K562 (cell line): ENCODE measurements around the gene ENDOD1. TPM values are rescaled to one million over a fixed set of nuclear protein-coding genes. Genes with fewer than 3 reads are reported as not detected.

Experiments
- BMI1 ChIP-seq: fragments of 150-350 bp; IDR thresholded peaks from 2 replicates; pipeline ENCODE4 v1.6.1; 2014; ENCODE audit warnings: low read length
- CHCHD3 ChIP-seq: fragments of 250-450 bp; sonication (Bioruptor Pico); IDR thresholded peaks from 2 replicates; pipeline ENCODE4 v2.1.2; 2022; ENCODE audit warnings: mild to moderate bottlenecking
- EWSR1 ChIP-seq: fragments of 450-650 bp; IDR thresholded peaks from 2 replicates; pipeline ENCODE4 v1.6.1; 2018; ENCODE audit warnings: borderline replicate concordance, mild to moderate bottlenecking, low read depth, moderate library complexity; ENCODE audit not compliant: partially characterized antibody
- FOXA3 ChIP-seq, 2 experiments: fragments of 450-650 bp in 1 of 2; sonication (generic) in 1 of 2; formaldehyde crosslinking; IDR thresholded peaks in 1 of 2; conservative IDR thresholded peaks in 1 of 2; 2 replicates each; pipeline versions ENCODE4 v1.4.0 to v1.8.0; 2020 to 2022; ENCODE audit warnings: mild to moderate bottlenecking in 2 of 2, missing genetic modification reagents in 1 of 2
- KDM2B ChIP-seq: fragments of 250-450 bp; sonication (Bioruptor Pico); IDR thresholded peaks from 2 replicates; pipeline ENCODE4 v1.8.0; 2021; ENCODE audit warnings: mild to moderate bottlenecking, moderate library complexity
- MECOM ChIP-seq: fragments of 250-450 bp; sonication (Bioruptor Pico); IDR thresholded peaks from 2 replicates; pipeline ENCODE4 v1.8.0; 2022; ENCODE audit warnings: inconsistent platforms
- NFIX ChIP-seq: fragments of 250-450 bp; sonication (Bioruptor Pico); IDR thresholded peaks from 2 replicates; pipeline ENCODE4 v1.4.0; 2020; ENCODE audit warnings: low read depth, mild to moderate bottlenecking, moderate library complexity
- PHB2 ChIP-seq: fragments of 450-650 bp; IDR thresholded peaks from 2 replicates; pipeline ENCODE4 v1.6.1; 2017; ENCODE audit warnings: low read depth
- POLR2AphosphoS5 ChIP-seq: IDR thresholded peaks from 2 replicates; pipeline ENCODE4 v1.6.1; 2011; ENCODE audit warnings: mild to moderate bottlenecking, low read depth, low read length, moderate library complexity; ENCODE audit not compliant: control insufficient read depth, insufficient read depth
- RAD21 ChIP-seq, 2 experiments: fragments of 250-450 bp in 1 of 2; fragments of 450-650 bp in 1 of 2; sonication (Bioruptor Pico) in 1 of 2; formaldehyde crosslinking in 1 of 2; IDR thresholded peaks in 1 of 2; conservative IDR thresholded peaks in 1 of 2; 2 replicates each; pipeline versions ENCODE4 v1.4.0 to v1.8.0; 2020 to 2022; ENCODE audit warnings: mild to moderate bottlenecking in 2 of 2, moderate library complexity in 1 of 2
- RBM34 ChIP-seq: fragments of 200-400 bp; formaldehyde crosslinking; IDR thresholded peaks from 2 replicates; pipeline ENCODE4 v1.6.1; 2018; ENCODE audit warnings: low read length, borderline replicate concordance; ENCODE audit not compliant: insufficient read depth
- RUNX1 ChIP-seq: sonication (generic); IDR thresholded peaks from 2 replicates; pipeline ENCODE4 v1.6.1; 2016; ENCODE audit warnings: antibody characterized with exemption, low read depth
- SAFB2 ChIP-seq: fragments of 200-400 bp; formaldehyde crosslinking; IDR thresholded peaks from 2 replicates; pipeline ENCODE4 v1.6.1; 2018; ENCODE audit warnings: borderline replicate concordance, low read length, low read depth, moderate library complexity; ENCODE audit not compliant: severe bottlenecking
- SIX5 ChIP-seq, 2 experiments: IDR thresholded peaks; 2 replicates each; pipeline ENCODE4 v1.6.1; 2011; ENCODE audit warnings: low read length in 2 of 2, borderline replicate concordance in 1 of 2, low read depth in 1 of 2, mild to moderate bottlenecking in 1 of 2, moderate library complexity in 1 of 2; ENCODE audit not compliant: insufficient read depth in 1 of 2
- SMARCA4 ChIP-seq: fragments of 450-650 bp; IDR thresholded peaks from 2 replicates; pipeline ENCODE4 v1.6.1; 2016
- SNIP1 ChIP-seq: fragments of 450-650 bp; IDR thresholded peaks from 2 replicates; pipeline ENCODE4 v1.7.1; 2017; ENCODE audit warnings: low read depth, mild to moderate bottlenecking
- TAF9B ChIP-seq: fragments of 450-650 bp; IDR thresholded peaks from 2 replicates; pipeline ENCODE4 v1.6.1; 2018; ENCODE audit warnings: mild to moderate bottlenecking; ENCODE audit not compliant: partially characterized antibody
- WHSC1 ChIP-seq: IDR thresholded peaks from one replicate; pipeline ENCODE4 v1.6.1; 2012; ENCODE audit warnings: low read length, control low read depth, inconsistent platforms
- ZNF253 ChIP-seq: fragments of 250-450 bp; sonication (Bioruptor Pico); conservative IDR thresholded peaks from 2 replicates; pipeline ENCODE4 v1.6.1; 2021; ENCODE audit warnings: mild to moderate bottlenecking
- ZNF384 ChIP-seq: IDR thresholded peaks from 2 replicates; pipeline ENCODE4 v1.6.1; 2012; ENCODE audit warnings: low read depth, low read length, improper control_type of control experiment
- polyA plus RNA-seq, 8 experiments: library from polyadenylated mRNA; depleted of rRNA in 4 of 8; stranded (reverse) in 5 of 8; unstranded in 3 of 8; fragments of >200 nt; fragmentation: Nextera tagmentation in 2 of 8; fragmentation: Illumina TruSeq in 1 of 8; extraction: Ambion mirVana in 2 of 8; extraction: Trizol in 1 of 8; gene quantifications; 2 replicates each; pipeline versions ENCODE4 v1.2.1 to v1.2.3, GENCODE V29; 2011 to 2014; ENCODE audit warnings: inconsistent platforms in 1 of 8, missing spikeins in 1 of 8
- total RNA-seq, 7 experiments: library from RNA; depleted of rRNA in 6 of 7; stranded (reverse); fragments of >200 nt in 6 of 7; fragmentation: Illumina TruSeq in 2 of 7; extraction: Trizol in 2 of 7; gene quantifications; 2 replicates each; pipeline versions ENCODE4 v1.2.1 to v1.2.3, GENCODE V29; 2011 to 2021; ENCODE audit warnings: low replicate concordance in 1 of 7
- TF ChIP-seq, protein P1 (sequence below): fragments of 450-650 bp; IDR thresholded peaks from 2 replicates; pipeline ENCODE4 v1.6.1; 2018; ENCODE audit not compliant: partially characterized antibody
- TF ChIP-seq, protein P2 (sequence below): sonication (generic); formaldehyde crosslinking; IDR thresholded peaks from 2 replicates; pipeline ENCODE4 v1.8.0; 2023; ENCODE audit warnings: mild to moderate bottlenecking, missing genetic modification reagents
- TF ChIP-seq, protein P3 (sequence below): fragments of 250-450 bp; sonication (Bioruptor Pico); IDR thresholded peaks from 2 replicates; pipeline ENCODE4 v1.8.0; 2021; ENCODE audit warnings: moderate library complexity, mild to moderate bottlenecking, inconsistent platforms

ENDOD1 gene
- total and polyA plus RNA-seq, 9 of the 15 experiments (the other 6 are each of a cell fraction or from before 2014, with no cell fraction given), result 4.2 to 11.8 (median 9.3) TPM

DNA sequence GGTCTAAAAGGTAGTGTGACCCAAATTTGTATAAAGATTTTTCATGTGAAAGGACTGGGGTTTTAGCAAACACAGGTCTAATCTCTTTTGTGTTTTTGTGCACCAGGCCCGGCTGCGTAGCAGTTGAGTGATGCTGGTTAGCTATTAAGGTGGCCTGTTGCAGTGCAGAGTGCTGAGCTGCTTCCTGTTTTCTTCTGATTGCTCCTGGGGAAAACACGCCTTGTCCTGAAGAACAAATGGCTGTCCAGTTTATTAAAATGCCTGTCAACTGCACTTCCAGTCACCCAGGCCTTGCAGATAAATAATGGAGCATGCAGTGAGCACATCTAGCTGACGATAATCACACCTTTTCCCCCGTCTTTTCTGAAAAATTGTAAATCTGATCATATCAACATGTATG is 21.1 kb upstream of the ENDOD1 start (continued):
- no peak for TF ChIP-seq EWSR1
- no peak for TF ChIP-seq KDM2B (CRISPR knock-in tag)
- no peak for TF ChIP-seq SIX5 (IDR thresholded peaks at IDR 0.05; ENCODE audit: borderline replicate concordance in 1 of 2, insufficient read depth in 1 of 2, low read depth in 1 of 2, low read length in 2 of 2)
- TF ChIP-seq, protein P1, sequence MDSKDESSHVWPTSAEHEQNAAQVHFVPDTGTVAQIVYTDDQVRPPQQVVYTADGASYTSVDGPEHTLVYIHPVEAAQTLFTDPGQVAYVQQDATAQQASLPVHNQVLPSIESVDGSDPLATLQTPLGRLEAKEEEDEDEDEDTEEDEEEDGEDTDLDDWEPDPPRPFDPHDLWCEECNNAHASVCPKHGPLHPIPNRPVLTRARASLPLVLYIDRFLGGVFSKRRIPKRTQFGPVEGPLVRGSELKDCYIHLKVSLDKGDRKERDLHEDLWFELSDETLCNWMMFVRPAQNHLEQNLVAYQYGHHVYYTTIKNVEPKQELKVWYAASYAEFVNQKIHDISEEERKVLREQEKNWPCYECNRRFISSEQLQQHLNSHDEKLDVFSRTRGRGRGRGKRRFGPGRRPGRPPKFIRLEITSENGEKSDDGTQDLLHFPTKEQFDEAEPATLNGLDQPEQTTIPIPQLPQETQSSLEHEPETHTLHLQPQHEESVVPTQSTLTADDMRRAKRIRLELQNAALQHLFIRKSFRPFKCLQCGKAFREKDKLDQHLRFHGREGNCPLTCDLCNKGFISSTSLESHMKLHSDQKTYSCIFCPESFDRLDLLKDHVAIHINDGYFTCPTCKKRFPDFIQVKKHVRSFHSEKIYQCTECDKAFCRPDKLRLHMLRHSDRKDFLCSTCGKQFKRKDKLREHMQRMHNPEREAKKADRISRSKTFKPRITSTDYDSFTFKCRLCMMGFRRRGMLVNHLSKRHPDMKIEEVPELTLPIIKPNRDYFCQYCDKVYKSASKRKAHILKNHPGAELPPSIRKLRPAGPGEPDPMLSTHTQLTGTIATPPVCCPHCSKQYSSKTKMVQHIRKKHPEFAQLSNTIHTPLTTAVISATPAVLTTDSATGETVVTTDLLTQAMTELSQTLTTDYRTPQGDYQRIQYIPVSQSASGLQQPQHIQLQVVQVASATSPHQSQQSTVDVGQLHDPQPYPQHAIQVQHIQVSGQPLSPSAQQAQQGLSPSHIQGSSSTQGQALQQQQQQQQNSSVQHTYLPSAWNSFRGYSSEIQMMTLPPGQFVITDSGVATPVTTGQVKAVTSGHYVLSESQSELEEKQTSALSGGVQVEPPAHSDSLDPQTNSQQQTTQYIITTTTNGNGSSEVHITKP, result no peak
- no peak for TF ChIP-seq PHB2
- no peak for TF ChIP-seq RUNX1
- TF ChIP-seq CHCHD3 (CRISPR knock-in tag), result no peak
- TF ChIP-seq SNIP1, result no peak
- TF ChIP-seq NFIX (CRISPR knock-in tag), result no peak
- TF ChIP-seq RAD21 (CRISPR knock-in tag; conservative IDR thresholded peaks at IDR 0.05 in 1 of 2, IDR thresholded peaks at IDR 0.05 in 1 of 2), result 0 out of 4 replicates have a peak, but pooled peaks of 1 of the 2 experiments have one; percentile 14
- TF ChIP-seq RBM34, result no peak
- TF ChIP-seq FOXA3 (CRISPR knock-in tag; conservative IDR thresholded peaks at IDR 0.05 in 1 of 2, IDR thresholded peaks at IDR 0.05 in 1 of 2), result no peak
- no peak for TF ChIP-seq WHSC1
- no peak for TF ChIP-seq ZNF384
- TF ChIP-seq, protein P2, sequence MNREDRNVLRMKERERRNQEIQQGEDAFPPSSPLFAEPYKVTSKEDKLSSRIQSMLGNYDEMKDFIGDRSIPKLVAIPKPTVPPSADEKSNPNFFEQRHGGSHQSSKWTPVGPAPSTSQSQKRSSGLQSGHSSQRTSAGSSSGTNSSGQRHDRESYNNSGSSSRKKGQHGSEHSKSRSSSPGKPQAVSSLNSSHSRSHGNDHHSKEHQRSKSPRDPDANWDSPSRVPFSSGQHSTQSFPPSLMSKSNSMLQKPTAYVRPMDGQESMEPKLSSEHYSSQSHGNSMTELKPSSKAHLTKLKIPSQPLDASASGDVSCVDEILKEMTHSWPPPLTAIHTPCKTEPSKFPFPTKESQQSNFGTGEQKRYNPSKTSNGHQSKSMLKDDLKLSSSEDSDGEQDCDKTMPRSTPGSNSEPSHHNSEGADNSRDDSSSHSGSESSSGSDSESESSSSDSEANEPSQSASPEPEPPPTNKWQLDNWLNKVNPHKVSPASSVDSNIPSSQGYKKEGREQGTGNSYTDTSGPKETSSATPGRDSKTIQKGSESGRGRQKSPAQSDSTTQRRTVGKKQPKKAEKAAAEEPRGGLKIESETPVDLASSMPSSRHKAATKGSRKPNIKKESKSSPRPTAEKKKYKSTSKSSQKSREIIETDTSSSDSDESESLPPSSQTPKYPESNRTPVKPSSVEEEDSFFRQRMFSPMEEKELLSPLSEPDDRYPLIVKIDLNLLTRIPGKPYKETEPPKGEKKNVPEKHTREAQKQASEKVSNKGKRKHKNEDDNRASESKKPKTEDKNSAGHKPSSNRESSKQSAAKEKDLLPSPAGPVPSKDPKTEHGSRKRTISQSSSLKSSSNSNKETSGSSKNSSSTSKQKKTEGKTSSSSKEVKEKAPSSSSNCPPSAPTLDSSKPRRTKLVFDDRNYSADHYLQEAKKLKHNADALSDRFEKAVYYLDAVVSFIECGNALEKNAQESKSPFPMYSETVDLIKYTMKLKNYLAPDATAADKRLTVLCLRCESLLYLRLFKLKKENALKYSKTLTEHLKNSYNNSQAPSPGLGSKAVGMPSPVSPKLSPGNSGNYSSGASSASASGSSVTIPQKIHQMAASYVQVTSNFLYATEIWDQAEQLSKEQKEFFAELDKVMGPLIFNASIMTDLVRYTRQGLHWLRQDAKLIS (CRISPR knock-in tag), result no peak
- no peak for TF ChIP-seq BMI1
- TF ChIP-seq SAFB2, result no peak
- TF ChIP-seq, protein P3, sequence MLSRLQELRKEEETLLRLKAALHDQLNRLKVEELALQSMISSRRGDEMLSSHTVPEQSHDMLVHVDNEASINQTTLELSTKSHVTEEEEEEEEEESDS, result no peak
- no peak for TF ChIP-seq MECOM (CRISPR knock-in tag)
- no peak for TF ChIP-seq ZNF253 (CRISPR knock-in tag)
- TF ChIP-seq TAF9B, result peak; percentile 70
- no peak for TF ChIP-seq SMARCA4
- TF ChIP-seq POLR2AphosphoS5, result peak; percentile 89
